Choroid plexus epithelial cell (primary cell): ENCODE measurements around the gene NPHS2.
"Not testable (repeated sequence)": the region's sequence is repeated elsewhere in the genome, so short reads cannot be mapped to it uniquely, and the experiment has no call there.

Source experiments
- DNase-seq: peaks from one replicate; pipeline ENCODE4 v3.0.0-alpha.2; 2010; ENCODE audit warnings: low read depth
- H3K4me3 ChIP-seq: 2 replicates; pipeline ENCODE4 v1.5.1; 2011; ENCODE audit warnings: low read depth, mild to moderate bottlenecking, control low read depth, low read length, moderate library complexity
- CTCF ChIP-seq: conservative IDR thresholded peaks from 2 replicates; pipeline ENCODE4 v1.5.1; 2011; ENCODE audit warnings: low read depth, mild to moderate bottlenecking, control low read depth, inconsistent platforms, low read length, moderate library complexity

Gene NPHS2

GRCh38 chr1:179547021-179547535 lies 28.7 kb downstream of the NPHS2 start:
- H3K4me3 ChIP-seq, result no peak overlapping the region
- TF ChIP-seq CTCF, result no peak
- no peak for DNase-seq

DNA sequence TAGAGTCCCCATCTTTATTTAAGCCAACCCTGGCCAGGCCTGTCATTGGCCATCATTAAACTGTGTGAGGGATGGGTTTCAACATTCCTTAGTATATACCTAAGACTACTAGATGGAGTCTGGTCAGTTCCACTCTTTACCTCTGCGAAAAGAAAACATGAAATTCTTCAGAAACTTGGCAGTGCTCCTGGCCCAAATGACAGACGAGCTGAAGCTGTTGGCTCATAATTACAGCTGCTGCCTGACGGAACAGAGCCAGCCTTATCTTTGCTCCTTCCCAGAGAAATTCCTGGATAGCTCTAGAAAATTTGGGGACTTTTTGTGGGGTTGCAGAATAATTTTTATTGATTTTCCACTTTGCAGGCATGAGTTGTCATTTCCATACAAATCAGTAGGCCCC lies 30.4 kb downstream of the NPHS2 start:
- no peak for DNase-seq
- TF ChIP-seq CTCF, result no peak
- H3K4me3 ChIP-seq, result no peak overlapping the region

DNA sequence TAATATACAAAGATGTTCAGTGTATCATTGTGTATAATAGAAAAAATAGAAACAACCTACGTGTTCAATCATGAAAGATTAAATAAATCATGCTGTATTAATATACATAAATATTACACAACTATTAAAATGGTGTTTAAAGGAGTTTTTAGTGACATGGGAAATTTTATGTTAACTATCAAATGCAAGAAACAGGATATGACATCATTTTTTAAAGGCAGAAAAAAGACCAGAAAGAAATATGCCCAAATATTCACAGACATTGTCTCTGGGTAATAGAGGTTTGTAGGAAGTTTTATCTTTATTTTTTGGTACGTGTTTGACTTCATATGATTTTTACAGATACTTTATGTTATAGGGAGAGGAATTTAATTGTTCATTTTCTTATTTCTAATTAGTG lies 34.0 kb downstream of the NPHS2 start:
- H3K4me3 ChIP-seq, result no peak overlapping the region
- no peak for TF ChIP-seq CTCF
- DNase-seq, result no peak

DNA sequence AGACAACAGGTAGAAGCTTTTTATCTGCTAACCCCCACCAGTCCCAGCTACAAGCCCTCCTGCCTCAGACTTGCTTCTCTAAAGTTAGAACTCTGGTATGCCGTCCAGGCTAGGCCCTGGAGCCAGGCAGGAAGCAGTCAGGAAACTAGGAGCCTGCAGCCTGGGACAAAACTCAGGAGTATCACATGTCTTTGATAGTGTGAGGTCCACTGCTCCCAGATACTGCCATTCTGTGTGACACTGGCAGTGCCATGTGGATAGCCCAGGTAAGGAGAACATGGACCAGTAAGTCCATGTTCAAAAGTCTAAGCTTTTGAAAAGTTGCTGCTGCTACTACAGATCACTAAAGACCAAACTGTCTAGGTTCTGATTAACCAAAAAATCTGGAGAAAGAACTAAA lies 45.4 kb downstream of the NPHS2 start:
- no peak for DNase-seq
- no peak overlapping the region for H3K4me3 ChIP-seq
- no peak for TF ChIP-seq CTCF

DNA sequence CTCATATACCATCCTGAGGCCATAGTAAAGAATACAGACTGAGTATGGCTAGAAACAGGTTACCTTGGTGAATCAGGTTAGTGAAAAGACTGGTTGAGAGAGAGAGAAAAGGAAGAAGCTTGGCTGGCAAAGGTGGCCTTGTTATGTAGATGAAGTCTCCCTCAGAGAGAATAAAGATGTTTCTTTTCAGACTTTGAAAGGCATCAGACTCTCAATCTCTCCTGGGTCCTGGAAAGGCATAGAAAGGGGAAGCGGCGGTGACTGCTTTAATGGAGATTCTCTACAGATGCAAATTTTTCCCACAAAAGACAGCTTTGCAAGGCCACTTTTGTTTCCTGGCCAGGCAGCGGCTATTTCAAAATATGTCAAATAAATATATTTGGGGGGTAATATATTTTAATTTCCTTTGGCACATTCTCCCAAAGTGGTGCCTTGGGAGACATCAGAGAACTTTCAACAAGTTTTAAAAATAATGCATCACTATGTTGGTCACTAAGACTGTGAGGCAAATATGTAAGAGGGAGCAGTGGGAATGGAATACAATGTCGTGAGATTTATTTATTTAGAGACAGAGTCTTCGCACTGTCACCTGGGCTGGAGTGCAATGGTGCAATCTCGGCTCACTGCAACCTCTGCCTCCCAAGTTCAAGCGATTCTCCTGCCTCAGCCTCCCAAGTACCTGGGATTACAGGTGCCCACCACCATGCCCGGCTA lies 46.1 kb downstream of the NPHS2 start:
- DNase-seq, result no peak
- H3K4me3 ChIP-seq, result no peak overlapping the region
- TF ChIP-seq CTCF, result no peak

GRCh38 chr1:179518544-179518943 lies 57.2 kb downstream of the NPHS2 start:
- DNase-seq, H3K4me3 ChIP-seq: not testable (repeated sequence)

GRCh38 chr1:179516976-179517705 lies 58.6 kb downstream of the NPHS2 start:
- no peak overlapping the region for H3K4me3 ChIP-seq
- no peak for DNase-seq
- no peak for TF ChIP-seq CTCF
